HT-29 (cell line): ENCODE results near the gene PTPRA. TPM values are rescaled to one million over a fixed set of nuclear protein-coding genes. Genes with fewer than 3 reads are reported as not detected.

Experiments
- DNase-seq: peaks from one replicate; pipeline ENCODE4 v3.0.0-alpha.2; 2015; ENCODE audit warnings: low spot score
- total RNA-seq: library from RNA; depleted of rRNA; stranded (reverse); fragments of >200 nt; shearing (Covaris generic); gene quantifications from 2 replicates; pipeline ENCODE4 v1.2.3, GENCODE V29; 2014

The PTPRA gene
- total RNA-seq, 1 experiment from 2014 or later = 17.6 TPM

DNA sequence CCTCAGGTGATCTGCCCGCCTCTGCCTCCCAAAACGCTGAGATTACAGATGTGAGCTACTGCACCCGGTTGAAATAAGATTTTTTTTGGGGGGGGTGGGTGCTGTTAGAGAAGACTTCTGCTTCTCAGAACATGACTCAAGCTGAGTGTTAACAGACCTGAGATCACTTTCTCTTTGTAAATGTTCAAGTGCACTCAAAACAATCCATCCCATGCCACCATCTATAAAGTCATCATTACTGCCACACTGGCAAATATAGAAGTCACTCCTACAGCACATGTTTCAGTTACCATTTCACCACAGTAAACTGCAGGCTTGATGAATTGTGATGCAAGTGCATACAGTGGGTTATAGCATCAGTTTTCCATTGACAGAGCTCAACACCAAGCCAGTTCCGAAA is 23.8 kb upstream of the PTPRA start:
- no peak for DNase-seq

DNA sequence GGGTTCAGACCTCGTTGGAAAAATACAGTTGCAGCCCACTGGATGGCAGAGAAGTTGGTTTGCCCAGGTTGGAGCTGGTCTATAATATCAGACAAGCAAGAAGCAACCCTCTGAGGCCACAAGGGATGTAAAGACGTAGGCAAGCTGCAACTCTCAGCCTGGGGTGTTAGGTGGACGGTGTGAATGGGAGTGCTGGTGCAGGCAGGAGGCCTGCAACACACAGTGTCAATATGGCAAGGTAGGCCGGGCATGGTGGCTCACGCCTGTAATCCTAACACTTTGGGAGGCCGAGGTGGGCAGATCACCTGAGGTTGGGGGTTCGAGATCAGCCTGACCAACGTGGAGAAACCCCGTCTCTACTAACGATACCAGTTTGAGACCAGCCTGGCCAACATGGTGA is 22.2 kb upstream of the PTPRA start:
- no peak for DNase-seq

DNA sequence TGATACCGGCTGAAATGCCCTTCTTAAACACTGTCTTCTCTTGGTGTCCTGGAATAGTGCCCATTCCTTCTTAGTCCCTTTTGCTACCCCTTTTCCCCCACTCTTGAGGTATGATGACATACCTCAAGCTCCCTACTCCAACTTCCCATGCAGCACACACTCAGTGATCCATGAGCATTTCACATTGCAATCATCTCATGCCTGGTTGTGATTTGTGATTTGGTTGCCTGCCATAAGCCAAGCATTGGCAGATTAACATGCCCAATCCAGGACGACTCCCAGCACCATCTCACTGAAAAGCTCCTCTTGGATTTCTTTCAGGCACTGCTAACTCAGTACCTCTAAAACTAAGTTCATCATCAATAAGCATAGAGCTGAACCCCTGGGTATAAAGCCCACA is 14.7 kb upstream of the PTPRA start:
- no peak for DNase-seq

DNA sequence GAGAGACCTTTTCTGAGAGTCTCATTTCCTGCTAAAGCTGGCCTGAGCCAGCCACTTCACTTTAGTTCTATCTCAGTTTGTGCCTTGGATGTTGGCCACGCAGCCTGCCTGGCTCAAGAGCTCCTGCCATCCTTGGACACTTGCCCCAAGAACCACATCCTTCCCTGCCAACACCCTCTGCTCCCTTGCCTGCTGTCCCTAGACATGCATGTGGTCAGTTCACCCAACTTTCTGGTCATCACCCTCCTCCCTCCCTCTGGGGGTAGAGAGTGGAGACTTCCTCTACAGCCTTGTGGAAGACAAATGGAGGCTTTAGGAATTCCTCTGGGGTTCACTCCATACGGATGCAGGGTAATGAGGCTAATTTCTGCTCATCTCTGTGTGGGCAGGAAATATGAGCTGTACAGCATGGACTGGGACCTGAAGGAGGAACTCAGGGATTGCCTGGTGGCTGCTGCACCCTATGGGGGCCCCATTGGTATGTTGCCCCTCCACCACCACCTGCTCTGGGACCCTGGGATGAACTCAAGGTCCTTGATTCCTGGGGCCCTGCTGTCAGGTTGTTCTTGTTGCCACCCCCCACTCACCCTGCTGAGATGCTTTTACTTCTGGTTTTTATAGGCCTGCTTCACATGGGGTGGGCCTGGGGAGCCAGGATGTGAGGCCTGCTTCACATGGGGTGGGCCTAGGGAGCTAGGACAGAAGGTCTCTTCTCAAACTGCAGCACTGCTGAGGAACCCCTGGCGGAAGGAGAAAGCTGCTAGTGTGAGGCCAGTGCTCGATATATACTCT is 13.8 kb upstream of the PTPRA start:
- no peak for DNase-seq

DNA sequence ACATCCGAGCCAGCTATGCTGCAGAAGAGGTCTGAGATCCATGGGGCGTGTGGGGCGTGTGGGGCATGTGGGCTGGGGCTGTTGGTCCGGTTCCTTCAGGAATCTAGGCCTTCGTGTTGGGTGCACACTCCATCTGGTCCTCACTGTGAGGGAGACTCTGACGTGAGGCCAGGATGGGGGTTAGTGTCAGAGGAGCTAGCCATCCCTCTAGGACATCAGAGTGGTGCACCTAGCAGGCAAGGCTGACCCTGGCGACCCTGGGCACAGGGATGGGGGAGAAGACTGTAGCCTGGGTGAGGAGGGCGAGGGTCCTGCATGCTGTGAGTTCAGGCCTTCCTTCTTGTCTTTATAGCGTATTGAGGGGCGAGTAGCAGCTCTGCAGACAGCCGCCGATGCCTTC is 8.7 kb upstream of the PTPRA start:
- no peak for DNase-seq

DNA sequence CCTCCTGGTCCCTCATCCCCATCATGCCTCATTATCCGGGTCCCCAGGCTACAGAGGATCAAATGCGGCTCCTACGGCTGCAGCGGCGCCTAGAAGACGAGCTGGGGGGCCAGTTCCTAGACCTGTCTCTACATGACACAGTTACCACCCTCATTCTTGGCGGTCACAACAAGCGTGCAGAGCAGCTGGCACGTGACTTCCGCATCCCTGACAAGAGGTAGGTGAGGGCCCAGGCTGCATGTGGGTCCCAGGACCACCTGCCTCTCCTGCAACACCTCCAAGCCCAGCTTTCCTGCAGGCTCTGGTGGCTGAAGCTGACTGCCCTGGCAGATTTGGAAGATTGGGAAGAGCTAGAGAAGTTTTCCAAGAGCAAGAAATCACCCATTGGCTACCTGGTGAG is 8.2 kb upstream of the PTPRA start:
- no peak for DNase-seq

DNA sequence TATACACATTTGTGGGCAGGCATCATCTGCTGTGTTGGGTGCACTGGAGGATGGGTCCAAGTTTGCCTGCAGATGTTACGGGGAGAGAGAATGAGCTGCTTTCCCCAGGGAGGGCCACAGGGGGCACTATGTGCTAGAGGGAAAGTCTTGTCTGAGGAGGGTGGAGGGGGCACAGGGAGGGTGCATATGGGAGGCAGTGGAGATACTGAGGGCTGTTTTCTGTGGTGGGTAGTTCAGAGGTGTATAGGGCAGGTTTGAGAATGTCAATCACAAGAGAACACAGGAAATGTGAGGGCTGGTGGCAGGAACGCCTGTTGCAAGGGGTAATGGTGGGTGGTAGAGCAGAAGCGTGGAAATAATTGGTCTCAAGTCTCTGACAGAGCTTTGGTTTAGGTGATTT is 7.7 kb upstream of the PTPRA start:
- no peak for DNase-seq

DNA sequence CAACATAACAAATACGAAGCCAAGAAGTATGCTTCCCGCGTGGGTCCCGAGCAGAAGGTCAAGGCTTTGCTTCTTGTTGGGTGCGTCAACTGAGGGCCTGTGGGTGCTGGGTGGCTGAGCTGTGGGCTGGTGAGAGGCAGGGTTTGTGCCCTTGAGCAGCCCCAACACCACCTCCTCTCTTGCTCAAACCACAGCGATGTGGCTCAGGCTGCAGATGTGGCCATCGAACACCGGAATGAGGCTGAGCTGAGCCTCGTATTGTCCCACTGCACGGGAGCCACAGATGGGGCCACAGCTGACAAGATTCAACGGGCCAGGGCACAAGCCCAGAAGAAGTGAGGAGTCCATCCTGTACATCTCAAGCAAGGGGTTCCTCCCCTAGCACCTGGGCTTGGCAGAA is 7.0 kb upstream of the PTPRA start:
- DNase-seq = no peak

DNA sequence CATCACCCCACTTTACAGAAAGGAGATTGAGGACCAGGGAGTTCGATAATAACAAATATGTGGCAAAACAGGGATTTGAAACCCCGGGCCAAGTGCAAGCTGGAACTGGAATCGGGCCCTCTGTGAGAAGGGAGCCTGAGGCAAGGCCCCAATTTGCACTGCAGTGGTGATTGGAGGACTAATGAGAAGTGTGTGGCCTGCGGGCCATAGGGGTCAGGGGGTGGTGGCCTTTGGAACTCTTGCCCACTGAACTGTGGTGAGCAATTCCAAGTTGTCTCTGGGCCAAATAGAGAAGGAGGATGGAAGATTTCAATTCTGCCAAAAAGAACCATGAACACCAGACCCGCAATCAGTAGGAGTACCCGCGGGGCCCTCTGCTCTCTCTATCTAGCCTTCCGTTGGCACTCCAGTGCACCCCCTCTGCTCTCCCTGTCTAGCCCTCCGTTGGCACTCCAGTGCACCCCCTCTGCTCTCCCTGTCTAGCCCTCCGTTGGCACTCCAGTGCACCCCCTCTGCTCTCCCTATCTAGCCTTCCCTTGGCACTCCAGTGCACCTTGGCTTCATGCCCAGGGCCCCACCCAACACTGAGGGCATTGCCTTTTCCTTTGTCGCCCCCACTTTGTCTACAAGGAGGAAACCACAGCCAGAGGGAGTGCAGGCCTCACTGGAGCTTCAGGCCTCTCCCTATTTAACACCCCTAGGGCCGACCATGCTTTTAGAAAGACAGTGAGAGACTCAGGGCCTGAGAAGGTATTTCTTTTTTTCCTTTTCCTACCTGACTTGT is 6.0 kb upstream of the PTPRA start:
- DNase-seq = peak; percentile 12

DNA sequence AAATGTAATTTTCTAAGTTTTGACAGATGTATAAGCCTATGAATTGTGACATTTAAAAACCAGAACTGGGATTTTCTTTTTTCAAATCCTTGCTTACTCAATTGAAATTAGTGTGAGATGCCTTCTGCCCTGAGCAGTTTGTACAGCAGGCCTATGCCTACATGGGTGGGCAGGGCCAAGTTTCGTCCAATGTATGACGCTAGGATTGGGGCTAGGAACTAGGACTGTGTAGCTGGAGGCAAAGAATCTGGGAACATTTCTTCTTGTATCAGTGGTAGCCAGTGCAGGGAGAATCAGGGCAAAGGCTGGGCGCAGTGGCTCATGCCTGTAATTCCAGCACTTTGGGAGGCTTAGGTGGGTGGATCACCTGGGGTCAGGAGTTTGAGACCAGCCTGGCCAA is 3.9 kb upstream of the PTPRA start:
- DNase-seq = no peak

DNA sequence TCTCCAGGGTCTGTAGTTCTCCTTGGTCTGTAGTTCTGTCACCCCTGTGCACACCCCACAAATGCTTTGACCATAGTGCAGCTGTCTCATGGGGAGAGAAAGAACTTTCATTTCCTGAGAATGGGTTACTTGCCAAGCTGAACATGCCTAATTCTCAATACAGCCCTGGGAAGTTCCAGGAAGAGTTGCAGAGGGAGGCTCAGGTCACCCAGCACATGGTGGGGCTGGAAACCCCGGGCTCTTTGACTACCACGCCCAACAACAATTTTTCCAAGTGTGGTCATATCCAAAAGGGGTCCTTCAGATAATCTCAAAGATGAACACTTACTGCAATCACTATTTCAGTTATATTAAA is 2.2 kb upstream of the PTPRA start:
- no peak for DNase-seq

DNA sequence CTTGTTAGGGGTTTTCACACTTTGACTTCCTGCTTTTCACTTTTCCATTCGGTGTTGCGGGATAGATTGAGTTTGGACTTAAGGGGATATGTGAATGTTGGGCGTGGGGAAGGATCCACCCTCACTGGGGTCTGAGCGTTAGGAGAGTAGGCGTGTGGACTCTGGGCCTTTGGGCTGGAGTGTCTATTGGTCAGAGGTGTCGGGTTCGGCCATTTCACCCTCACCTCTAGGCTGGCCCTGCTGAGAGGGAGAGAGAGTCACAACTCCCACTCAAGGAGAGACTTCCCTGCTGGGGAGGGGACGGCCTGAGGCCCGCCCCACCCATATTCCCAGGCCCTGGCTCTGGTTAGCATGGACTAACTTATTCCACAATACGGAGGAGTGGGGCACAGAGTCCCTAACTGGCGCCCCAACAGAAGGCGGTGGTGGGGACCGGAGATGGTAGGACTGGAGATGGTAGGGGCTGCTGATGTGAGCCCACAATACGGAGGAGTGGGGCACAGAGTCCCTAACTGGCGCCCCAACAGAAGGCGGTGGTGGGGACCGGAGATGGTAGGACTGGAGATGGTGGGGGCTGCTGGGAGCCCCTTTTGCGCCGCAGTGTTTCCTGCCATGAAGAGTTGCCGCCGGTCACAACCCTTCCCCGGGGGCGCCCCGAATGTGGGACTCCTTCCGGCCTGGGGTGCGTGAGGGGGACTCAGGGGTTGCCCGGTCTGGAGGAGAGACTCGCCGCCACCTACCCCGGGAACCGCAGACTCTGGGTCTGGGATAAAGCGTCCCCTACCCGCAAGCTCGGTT is 1.4 kb upstream of the PTPRA start:
- DNase-seq = no peak

DNA sequence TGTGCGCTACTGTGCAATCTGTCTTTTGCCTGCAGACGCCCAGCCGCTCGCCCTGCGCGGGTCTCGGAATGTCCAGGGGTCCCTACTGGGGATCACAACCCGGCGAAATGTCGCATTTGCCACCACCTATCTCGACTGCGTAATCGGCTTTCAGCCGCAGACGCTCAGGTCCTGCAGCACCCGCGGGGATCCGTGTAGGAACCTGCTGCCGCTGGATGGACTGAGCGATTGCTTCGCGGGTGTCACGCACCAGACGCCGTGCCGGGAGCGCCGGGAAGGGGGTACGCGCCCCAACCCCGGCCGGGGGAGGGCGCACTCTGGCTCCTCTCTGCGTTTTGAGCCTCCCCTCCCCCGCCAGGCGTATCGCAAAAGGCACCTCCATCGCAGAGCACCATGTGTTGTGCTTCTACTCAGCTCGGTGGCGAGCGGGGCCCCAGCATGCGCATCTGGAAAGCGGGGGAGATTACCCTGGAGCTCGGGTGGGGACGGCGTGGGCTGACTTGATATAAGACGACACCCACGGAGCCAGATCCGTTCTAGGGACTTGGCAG is 747 bp upstream of the PTPRA start:
- DNase-seq = peak; percentile 59

DNA sequence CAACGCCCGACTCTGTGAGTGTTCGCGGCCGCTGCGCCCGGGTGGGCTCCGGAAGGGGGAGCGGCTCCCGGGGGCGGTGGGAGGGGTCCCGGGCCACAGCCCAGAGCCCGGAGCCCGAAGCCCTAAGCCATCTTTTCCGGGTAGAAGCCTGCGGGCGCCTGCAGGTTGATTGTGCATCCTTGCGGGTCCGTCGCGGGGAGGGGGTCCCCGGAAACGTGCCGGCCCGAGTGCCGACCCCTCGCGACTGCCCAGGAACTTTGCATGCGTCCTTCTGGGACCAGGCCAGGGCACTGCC is 413 bp downstream of the PTPRA start:
- peak; percentile 7 for DNase-seq

DNA sequence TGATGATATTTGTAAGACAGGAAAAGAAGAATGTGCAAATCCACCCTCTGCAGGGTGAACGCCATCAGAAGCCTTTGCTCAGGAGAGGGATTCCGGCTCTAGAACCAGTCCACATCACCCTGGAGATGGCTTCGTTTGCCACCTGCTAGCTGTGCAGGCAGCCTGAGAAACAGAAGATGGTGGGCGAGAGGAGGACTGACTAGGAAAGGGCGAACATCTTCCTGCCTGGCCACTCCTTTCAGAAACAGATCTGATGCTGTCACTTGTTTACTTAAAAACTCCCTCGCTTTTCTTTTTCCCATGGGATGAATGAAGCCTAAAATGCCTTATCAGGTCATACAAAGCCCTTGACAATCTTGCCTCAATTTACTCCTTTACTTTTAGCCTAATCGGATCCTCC is 1.2 kb downstream of the PTPRA start:
- DNase-seq = peak; percentile 4

DNA sequence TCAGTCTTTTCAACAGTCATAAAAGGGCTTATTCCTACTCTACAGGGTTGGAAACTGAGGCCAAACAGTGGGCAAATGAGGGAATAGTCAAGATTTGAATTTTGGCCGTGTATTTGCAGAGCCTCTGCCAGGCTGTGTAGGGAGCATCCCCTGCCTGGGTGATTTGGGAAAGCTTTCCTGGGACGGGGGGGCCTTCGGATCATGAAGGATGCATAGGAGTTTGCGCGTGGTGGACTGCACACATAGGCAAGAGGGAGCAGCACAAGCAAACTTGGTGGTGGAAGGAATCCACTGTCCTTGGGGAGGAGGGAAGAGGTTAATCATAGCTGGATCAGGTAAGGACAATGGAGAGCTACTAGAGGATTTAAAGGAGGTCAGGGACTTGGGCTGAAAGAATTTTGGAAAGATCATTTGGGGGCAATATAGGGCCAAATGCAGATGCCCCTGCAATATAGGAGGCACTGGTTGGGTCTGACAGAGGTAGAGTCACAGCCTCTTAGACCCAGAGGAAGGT is 2.5 kb downstream of the PTPRA start:
- no peak for DNase-seq

DNA sequence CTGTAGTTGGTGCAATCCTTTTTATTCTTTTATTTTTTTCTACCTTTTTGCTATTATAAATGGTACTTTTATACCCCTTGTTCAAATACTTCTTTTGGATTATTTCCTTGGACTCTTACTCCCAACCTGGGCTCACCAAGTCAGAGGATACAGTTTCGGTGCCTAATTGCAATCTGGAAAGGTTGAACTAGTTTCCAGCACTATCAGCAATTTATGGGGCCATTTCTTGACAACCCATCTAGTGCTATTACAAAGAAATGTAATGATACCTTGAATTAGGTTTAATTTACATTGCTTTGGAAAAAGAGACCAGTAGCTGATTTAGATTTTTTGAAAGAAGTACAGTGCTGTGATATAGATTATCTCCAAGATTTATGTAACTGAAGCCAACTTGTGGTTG is 5.2 kb downstream of the PTPRA start:
- no peak for DNase-seq

DNA sequence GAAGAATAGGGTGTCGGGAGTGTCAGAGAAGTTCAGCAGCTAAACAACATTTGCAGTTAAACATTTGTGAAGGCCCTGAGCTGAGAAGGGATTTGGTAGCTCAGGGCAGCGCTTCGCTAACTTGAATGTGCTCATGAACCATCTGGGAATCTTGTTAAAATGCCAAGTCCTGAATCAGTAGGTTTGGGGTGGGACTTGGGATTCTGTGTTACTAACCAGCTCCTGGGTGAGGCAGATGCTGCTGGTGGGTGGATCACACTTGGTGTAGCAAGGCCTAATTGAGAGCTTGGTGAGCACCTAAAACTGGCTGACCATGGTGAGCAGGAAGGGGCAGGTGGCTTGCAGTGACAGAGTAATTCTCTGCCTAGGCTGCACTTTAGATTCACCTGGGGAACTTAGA is 5.9 kb downstream of the PTPRA start:
- no peak for DNase-seq

DNA sequence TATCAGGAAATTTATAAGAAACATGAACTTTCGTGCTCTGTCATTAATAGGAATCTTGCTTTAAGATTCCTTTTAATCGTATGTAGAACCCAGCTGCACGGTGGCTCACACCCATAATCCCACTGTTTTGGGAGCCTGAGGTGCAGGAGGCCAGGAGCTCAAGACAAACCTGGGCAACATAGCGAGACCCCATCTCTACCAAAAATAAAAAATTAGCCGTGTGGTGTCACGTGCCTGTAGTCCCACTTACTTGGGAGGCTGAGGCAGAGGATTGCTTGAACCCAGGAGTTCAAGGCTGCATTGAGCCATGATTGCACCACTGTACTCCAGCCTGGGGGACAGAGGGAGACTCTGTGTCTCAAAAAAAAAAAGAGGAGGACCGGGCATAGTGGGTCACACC is 7.4 kb downstream of the PTPRA start:
- DNase-seq = no peak

DNA sequence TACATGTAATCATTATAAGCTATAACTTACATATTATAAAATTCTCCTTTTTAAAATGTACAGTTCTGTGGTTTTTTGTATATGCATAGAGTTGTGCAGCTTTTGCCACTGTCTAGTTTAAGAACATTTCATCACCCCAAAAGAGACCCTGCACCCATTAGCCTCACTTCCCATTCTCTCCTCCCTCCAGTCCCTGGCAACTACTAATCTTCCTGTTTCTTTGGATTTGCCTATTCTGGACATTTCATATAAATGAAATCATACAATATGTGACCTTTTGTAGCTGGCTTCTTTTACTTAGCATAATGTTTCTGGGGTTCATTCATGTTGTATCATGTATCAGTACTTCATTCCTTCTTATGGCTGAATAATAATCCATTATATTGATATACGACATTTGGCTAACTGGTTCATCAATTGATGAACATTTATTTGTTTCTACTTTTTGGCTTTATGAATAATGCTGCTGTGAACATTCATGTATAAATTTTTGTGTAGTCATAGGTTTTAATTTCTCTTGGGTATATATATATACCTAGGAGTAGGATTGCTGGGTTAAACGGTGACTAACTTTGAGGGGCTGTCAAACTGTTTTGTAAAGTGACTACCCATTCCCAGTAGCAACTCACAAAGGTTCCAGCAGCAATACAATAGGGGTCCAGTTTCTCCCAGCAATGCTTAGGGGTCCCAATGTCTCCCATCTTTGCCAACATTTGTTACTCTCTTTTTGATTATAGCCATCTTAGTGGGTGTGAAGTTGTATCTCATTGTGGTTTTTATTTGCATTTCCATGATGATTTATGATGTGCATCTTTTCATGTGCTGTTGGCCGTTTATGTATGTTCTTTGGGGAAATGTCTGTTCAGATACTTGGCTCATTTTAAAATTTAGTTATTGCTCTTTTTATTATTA is 10.7 kb downstream of the PTPRA start:
- no peak for DNase-seq

DNA sequence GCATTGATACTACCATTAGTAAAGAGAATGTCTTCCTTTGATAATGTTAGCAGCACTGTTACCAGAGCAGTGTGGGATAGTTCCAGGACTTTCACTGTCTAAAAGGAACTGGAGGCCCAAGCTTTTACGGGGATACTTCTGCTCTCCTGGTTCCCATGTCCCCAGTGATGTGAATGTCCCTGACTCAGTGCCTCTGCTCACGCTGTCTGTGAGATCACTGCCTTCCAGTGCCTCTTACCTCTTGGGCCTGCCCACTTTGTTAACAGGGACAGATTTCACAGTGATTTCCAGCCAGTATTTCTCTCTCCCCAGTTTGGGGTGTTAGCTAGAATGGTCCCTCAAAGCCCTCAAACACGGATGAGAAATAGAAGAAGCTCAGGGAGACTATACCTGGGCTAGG is 14.4 kb downstream of the PTPRA start:
- DNase-seq = no peak
